GM23338 (cell line): ENCODE data around the gene LYST. TPM values are rescaled to one million over a fixed set of nuclear protein-coding genes. Genes with fewer than 3 reads are reported as not detected.

Experiments used
- ATAC-seq: fragments of 200-7000 bp; cut with Tn5 transposase; 3 replicates; pipeline ENCODE4 v1.9.1; 2020
- DNase-seq: peaks from one replicate; pipeline ENCODE4 v3.0.0-alpha.2; 2015; ENCODE audit warnings: low spot score
- H2AFZ ChIP-seq: fragments of 200-600 bp; sonication (generic); 2 replicates; pipeline ENCODE4 v1.8.0; 2016; ENCODE audit warnings: antibody characterized with exemption, mild to moderate bottlenecking, moderate library complexity
- H3F3A ChIP-seq: fragments of 200-600 bp; sonication (generic); replicated peaks from 2 replicates; pipeline ENCODE4 v1.8.0; 2017; ENCODE audit warnings: antibody characterized with exemption, mixed run types, low read depth
- H3K27ac ChIP-seq: fragments of 200-600 bp; sonication (generic); 2 replicates; pipeline ENCODE4 v1.6.1; 2016; ENCODE audit warnings: low read depth
- H3K27me3 ChIP-seq: fragments of 200-600 bp; sonication (generic); 2 replicates; pipeline ENCODE4 v1.8.0; 2016; ENCODE audit warnings: mild to moderate bottlenecking, mixed run types, moderate library complexity; ENCODE audit not compliant: insufficient read depth
- H3K36me3 ChIP-seq: fragments of 200-600 bp; sonication (generic); 2 replicates; pipeline ENCODE4 v1.8.0; 2016; ENCODE audit warnings: mild to moderate bottlenecking; ENCODE audit not compliant: insufficient read depth
- H3K4me1 ChIP-seq: fragments of 200-600 bp; sonication (generic); 2 replicates; pipeline ENCODE4 v1.8.0; 2016; ENCODE audit warnings: mild to moderate bottlenecking, moderate library complexity; ENCODE audit not compliant: insufficient read depth
- H3K4me2 ChIP-seq: fragments of 200-600 bp; sonication (generic); 2 replicates; pipeline ENCODE4 v1.7.1; 2017; ENCODE audit warnings: mixed run types
- H3K4me3 ChIP-seq: fragments of 200-600 bp; sonication (generic); 2 replicates; pipeline ENCODE4 v1.6.1; 2016; ENCODE audit warnings: mixed run types
- H3K79me2 ChIP-seq: fragments of 200-600 bp; sonication (generic); replicated peaks from 2 replicates; pipeline ENCODE4 v1.8.0; 2017; ENCODE audit warnings: mild to moderate bottlenecking; ENCODE audit not compliant: insufficient read depth
- H3K9me2 ChIP-seq: fragments of 200-600 bp; sonication (generic); 2 replicates; pipeline ENCODE4 v1.8.0; 2017; ENCODE audit not compliant: insufficient read depth
- H4K20me1 ChIP-seq: fragments of 200-600 bp; sonication (generic); replicated peaks from 2 replicates; pipeline ENCODE4 v1.8.0; 2017; ENCODE audit warnings: mild to moderate bottlenecking; ENCODE audit not compliant: insufficient read depth
- H3K27ac Mint-ChIP-seq: 2 replicates; pipeline ENCODE4 v1.8.0; 2020; ENCODE audit warnings: inconsistent platforms, mild to moderate bottlenecking, moderate library complexity, mixed read lengths
- H3K27me3 Mint-ChIP-seq: 3 replicates; pipeline ENCODE4 v1.8.0; 2022; ENCODE audit warnings: low read depth, mild to moderate bottlenecking, moderate library complexity, mixed read lengths, inconsistent platforms; ENCODE audit not compliant: insufficient read depth, poor library complexity
- H3K36me3 Mint-ChIP-seq: 3 replicates; pipeline ENCODE4 v1.8.0; 2021; ENCODE audit warnings: low read depth, mild to moderate bottlenecking, inconsistent platforms, moderate library complexity, mixed read lengths
- H3K4me1 Mint-ChIP-seq: 3 replicates; pipeline ENCODE4 v1.8.0; 2020; ENCODE audit warnings: mild to moderate bottlenecking, inconsistent platforms, mixed read lengths
- H3K4me3 Mint-ChIP-seq: 3 replicates; pipeline ENCODE4 v1.8.0; 2021; ENCODE audit warnings: moderate library complexity, mild to moderate bottlenecking, inconsistent platforms, mixed read lengths
- H3K9me3 Mint-ChIP-seq: 3 replicates; pipeline ENCODE4 v1.8.0; 2020; ENCODE audit warnings: moderate library complexity, mild to moderate bottlenecking, inconsistent platforms, mixed read lengths
- ETS1 ChIP-seq: IDR thresholded peaks from 2 replicates; pipeline ENCODE4 v1.6.1; 2016; ENCODE audit warnings: antibody characterized with exemption
- EZH2 ChIP-seq: fragments of 200-600 bp; sonication (generic); IDR thresholded peaks from one replicate; pipeline ENCODE4 v1.8.0; 2017; ENCODE audit warnings: antibody characterized with exemption, mild to moderate bottlenecking, low read depth; ENCODE audit not compliant: unreplicated experiment
- REST ChIP-seq: IDR thresholded peaks from one replicate; pipeline ENCODE4 v1.6.1; 2018; ENCODE audit warnings: antibody characterized with exemption; ENCODE audit not compliant: unreplicated experiment
- ZNF331 ChIP-seq: fragments of 250-450 bp; sonication (Bioruptor Pico); IDR thresholded peaks from 2 replicates; pipeline ENCODE4 v1.5.0; 2020; ENCODE audit warnings: low read depth, mild to moderate bottlenecking, moderate library complexity
- ZNF462 ChIP-seq: fragments of 250-450 bp; sonication (Bioruptor Pico); IDR thresholded peaks from 2 replicates; pipeline ENCODE4 v1.5.0; 2020; ENCODE audit warnings: mild to moderate bottlenecking, moderate library complexity
- polyA plus RNA-seq: library from polyadenylated mRNA; unstranded; fragments of >200 nt; fragmentation: Nextera tagmentation; extraction: Ambion mirVana; gene quantifications from 2 replicates; pipeline ENCODE4 v1.2.1, GENCODE V29; 2016
- total RNA-seq: library from RNA; depleted of rRNA; stranded (reverse); fragments of >200 nt; shearing (Covaris generic); gene quantifications from 2 replicates; pipeline ENCODE4 v1.2.3, GENCODE V29; 2014

LYST gene
- total and polyA plus RNA-seq, 2 experiments from 2014 or later = 0.21 to 1.0 TPM

- no peak for TF ChIP-seq ZNF462
- no peak for TF ChIP-seq ZNF331
- no peak for TF ChIP-seq EZH2
These were observed 8.9 kb downstream of the LYST start (continued) for GRCh38 chr1:235857756-235858155.

- Mint-ChIP-seq H3K4me3 (no peak overlapping the region), H3K27me3 (no peaks in the 10 kb centered on the region), H3K36me3 (no peaks in the 10 kb centered on the region), H3K4me1 (no peaks in the 10 kb centered on the region), H3K27ac (no peak overlapping the region), H3K9me3 (no peaks in the 10 kb centered on the region)
- Histone ChIP-seq H3K27ac (no peak overlapping the region), H2AFZ (no peak overlapping the region), H3K4me3 (no peak overlapping the region), H3K27me3 (no peaks in the 10 kb centered on the region), H3K4me1 (no peaks in the 10 kb centered on the region), H3F3A (no peaks in the 10 kb centered on the region), H3K36me3 (no peaks in the 10 kb centered on the region), H4K20me1 (no peaks in the 10 kb centered on the region), H3K4me2 (no peak overlapping the region), H3K9me2 (no peaks in the 10 kb centered on the region), H3K79me2 (no peaks in the 10 kb centered on the region)
- DNase-seq = no peak
- ATAC-seq = no peak
- TF ChIP-seq REST (no peak), ETS1 (no peak)
These were observed 10.8 kb downstream of the LYST start for GRCh38 chr1:235855811-235856429.
